Cardiac fibroblast (primary cell): ENCODE measurements around the gene LST1.

Experiments used
- DNase-seq, 2 donors: peaks; one replicate each; pipeline versions ENCODE4 v3.0.0 to v3.0.0-alpha.2; 2010; ENCODE audit warnings: low read depth in 2 of 2
- H3K4me3 ChIP-seq, 2 donors: replicated peaks in 1 of 2; 1 replicate in 1 of 2; 2 replicates in 1 of 2; pipeline ENCODE4 v1.5.1; 2011; ENCODE audit warnings: low read depth in 2 of 2, low read length in 2 of 2, mild to moderate bottlenecking in 2 of 2, moderate library complexity in 1 of 2
- CTCF ChIP-seq: IDR thresholded peaks from one replicate; pipeline ENCODE4 v1.5.1; 2011; ENCODE audit warnings: low read depth, mild to moderate bottlenecking, low read length, inconsistent platforms

Gene LST1

DNA sequence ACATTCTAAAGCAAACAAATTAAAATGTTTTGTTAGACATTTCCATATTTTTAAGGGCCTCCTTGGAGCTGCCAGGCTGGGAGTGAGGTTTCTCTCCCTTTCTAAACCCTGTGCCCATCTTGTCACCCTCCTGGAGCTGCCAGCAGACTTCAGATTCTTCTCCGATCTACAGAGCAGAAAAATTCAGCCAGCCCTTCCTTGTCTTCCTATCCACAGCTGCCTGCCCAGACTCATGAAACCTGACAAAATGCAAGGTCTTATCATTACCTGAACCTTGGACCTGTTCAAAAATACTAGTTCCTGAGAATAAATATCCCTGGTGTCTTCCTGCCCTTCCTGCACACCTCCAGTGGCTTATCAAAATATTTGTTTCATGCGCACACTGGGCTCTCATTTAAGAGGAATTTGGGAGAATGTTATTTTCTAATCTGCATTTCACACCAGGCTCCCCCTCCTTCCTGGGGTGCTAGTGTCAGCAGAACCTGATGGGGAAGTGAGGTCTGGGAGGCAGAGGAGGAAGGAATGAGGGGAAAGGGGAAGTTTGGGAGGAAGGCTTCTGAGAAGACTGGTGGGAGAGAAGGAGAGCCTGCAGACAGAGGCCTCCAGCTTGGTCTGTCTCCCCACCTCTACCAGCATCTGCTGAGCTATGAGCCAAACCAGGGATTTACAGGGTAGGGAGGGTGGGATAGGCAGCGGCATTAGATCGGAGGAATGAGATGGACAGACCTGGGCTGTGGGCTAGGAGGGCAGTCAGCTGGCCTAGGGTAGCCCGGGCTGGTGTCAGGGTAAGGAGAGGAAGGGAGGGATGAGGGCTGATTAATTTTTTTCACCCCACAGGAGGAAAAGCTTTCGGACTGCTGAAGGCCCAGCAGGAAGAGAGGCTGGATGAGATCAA, 28.9 kb downstream of the LST1 start, which contains the start of gene AIF1:
Gene AIF1, plus strand, starts transcription at position 551 of the 895 bp plus-strand sequence. Its CDS starts 96 bp downstream, at position 647.
- H3K4me3 ChIP-seq: no peak within 1 kb of the TSS
- no peak for TF ChIP-seq CTCF
- DNase-seq: no peak

DNA sequence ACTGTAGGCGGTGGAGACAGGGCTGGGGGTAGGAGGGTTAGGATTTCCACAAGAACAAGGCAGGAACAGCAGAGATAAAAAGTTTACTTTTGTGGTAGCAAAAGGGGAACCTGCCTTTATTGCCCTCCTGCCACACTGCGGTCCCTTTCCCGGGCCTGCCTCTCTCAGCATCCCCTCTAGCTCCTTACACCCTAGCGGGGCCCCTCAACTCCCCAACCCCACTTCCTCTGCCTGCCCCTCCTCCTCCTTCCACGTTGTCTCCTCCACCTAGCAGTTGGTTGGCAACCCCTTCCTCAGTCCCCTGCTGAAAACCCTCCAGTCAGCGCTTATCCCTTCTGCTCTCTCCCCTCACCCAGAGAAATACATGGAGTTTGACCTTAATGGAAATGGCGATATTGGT, 29.7 kb downstream of the LST1 start:
- no peak for DNase-seq
- no peak overlapping the region for H3K4me3 ChIP-seq
- no peak for TF ChIP-seq CTCF

- H3K4me3 ChIP-seq: no peak overlapping the region
- no peak for TF ChIP-seq CTCF
- DNase-seq: no peak
These were observed 30.9 kb downstream of the LST1 start for GRCh38 chr6:31617010-31617409.

DNA sequence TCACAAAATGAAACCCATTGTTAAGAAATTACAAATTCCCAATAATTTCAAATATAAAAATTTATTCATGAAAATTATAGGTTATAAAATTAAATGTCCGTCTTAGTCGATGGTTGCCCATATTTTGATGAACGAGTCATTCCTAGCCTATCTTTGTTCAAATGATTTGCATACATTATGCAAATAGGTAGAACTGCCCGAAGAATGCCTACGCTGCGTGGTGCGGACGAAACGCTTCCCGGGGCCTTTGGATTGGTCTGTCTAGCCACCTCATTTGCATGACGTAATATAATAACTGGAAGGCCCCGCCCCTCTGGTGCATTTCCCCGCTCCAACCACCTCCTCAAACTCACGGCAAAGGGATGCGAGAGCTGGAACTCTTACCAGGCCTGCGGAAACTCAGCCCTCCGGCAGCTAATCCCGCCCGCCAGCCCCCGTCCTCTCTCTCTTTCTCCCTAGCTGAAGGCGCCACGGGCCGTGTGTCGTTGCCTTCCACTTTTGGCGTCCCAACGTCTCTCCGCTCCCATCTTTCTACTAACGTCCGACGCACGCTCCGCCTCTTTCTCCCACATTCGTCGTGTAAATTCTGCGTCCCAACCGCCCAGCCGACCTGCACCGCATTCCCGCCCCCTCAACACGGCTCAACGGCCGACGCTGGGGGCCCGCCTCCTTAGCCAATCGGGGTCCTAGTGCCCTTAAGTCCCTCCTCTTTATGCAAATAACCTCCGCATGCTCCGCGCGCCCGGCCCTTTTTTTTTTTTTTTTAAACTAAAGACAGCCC, 33.9 kb downstream of the LST1 start:
- no peak for TF ChIP-seq CTCF
- DNase-seq: peak; percentile 100
- H3K4me3 ChIP-seq: peak overlapping the region; percentile 61 to 72

GRCh38 chr6:31620586-31621319, 34.7 kb downstream of the LST1 start, which contains the start of gene PRRC2A:
Gene PRRC2A, plus strand, starts transcription at chr6:31620715. Its CDS starts 2,075 bp downstream, at chr6:31622790.
- peak within 1 kb of the TSS; percentile 90 to 92 for H3K4me3 ChIP-seq
- no peak for DNase-seq
- TF ChIP-seq CTCF: no peak

- H3K4me3 ChIP-seq: peak overlapping the region; percentile 90 to 92
- no peak for DNase-seq
- TF ChIP-seq CTCF: no peak
These were observed 35.4 kb downstream of the LST1 start for GRCh38 chr6:31621320-31621939.
